Suprapubic skin (tissue), 3 donors: ENCODE data around the gene FSCB.

Source experiments
- POLR2A ChIP-seq, 2 donors: fragments of 450-650 bp; IDR thresholded peaks; one replicate each; pipeline ENCODE4 v1.6.1; 2017; ENCODE audit warnings: antibody characterized with exemption in 2 of 2, mild to moderate bottlenecking in 2 of 2, moderate library complexity in 2 of 2
- TF ChIP-seq, protein P1 (sequence below), 2 donors: fragments of 200-600 bp in 1 of 2; fragments of 450-650 bp in 1 of 2; sonication (generic) in 1 of 2; IDR thresholded peaks; one replicate each; pipeline ENCODE4 v1.5.1; 2016 to 2019; ENCODE audit warnings: antibody characterized with exemption in 2 of 2, mild to moderate bottlenecking in 1 of 2, moderate library complexity in 1 of 2

DNA sequence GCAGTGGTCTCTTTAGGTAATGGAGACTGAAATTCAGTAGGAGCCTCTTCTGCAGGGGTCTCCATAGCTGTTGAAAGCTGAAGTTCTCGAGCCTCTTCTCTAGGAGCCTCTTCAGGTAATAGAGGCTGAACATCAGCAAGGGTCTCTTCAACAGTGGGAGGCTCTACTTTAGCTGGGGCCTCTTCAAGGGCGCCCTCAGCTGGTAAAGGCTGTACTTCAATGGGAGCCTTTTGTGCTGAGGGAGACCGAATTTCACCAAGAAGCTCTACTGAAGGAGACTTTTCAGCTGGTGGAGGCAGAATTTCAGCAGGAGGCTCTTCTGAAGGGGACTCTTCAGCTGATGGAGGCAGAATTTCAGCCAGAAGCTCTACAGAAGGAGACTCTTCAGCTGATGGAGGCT is 1.5 kb downstream of the FSCB start:
- TF ChIP-seq, protein P1, sequence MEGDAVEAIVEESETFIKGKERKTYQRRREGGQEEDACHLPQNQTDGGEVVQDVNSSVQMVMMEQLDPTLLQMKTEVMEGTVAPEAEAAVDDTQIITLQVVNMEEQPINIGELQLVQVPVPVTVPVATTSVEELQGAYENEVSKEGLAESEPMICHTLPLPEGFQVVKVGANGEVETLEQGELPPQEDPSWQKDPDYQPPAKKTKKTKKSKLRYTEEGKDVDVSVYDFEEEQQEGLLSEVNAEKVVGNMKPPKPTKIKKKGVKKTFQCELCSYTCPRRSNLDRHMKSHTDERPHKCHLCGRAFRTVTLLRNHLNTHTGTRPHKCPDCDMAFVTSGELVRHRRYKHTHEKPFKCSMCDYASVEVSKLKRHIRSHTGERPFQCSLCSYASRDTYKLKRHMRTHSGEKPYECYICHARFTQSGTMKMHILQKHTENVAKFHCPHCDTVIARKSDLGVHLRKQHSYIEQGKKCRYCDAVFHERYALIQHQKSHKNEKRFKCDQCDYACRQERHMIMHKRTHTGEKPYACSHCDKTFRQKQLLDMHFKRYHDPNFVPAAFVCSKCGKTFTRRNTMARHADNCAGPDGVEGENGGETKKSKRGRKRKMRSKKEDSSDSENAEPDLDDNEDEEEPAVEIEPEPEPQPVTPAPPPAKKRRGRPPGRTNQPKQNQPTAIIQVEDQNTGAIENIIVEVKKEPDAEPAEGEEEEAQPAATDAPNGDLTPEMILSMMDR (IDR thresholded peaks at IDR 0.05), result no peak
- TF ChIP-seq POLR2A (IDR thresholded peaks at IDR 0.05), result no peak
